ENCODE measurements around the gene TUT1.
"Not testable (repeated sequence)": the region's sequence is repeated elsewhere in the genome, so short reads cannot be mapped to it uniquely, and the experiment has no call there.

The TUT1 gene

GRCh38 chr11:62592146-62592815, 958 bp upstream of the TUT1 start:
- DNase-seq (ENCODE audit: low spot score) (no peak), ATAC-seq (ENCODE audit: low read depth) (peak; percentile 10; the same call in 2 of the 3 replicates)
- Histone ChIP-seq H3K9me3 (ENCODE audit: severe bottlenecking) (no peaks in the 10 kb centered on the region), H3K4me3 (ENCODE audit: severe bottlenecking) (peak overlapping the region; percentile 58), H3K4me1 (ENCODE audit: insufficient read depth, poor library complexity, severe bottlenecking) (peaks cover 4% of the 10 kb centered on the region), H3K27me3 (ENCODE audit: insufficient read depth, poor library complexity, severe bottlenecking) (no peaks in the 10 kb centered on the region), H3K27ac (ENCODE audit: poor library complexity, severe bottlenecking) (peak overlapping the region; percentile 63), H3K36me3 (ENCODE audit: low read depth) (peaks cover 69% of the 10 kb centered on the region)
- no peak for TF ChIP-seq CTCF (IDR thresholded peaks at IDR 0.05; ENCODE audit: poor library complexity, severe bottlenecking)

DNA sequence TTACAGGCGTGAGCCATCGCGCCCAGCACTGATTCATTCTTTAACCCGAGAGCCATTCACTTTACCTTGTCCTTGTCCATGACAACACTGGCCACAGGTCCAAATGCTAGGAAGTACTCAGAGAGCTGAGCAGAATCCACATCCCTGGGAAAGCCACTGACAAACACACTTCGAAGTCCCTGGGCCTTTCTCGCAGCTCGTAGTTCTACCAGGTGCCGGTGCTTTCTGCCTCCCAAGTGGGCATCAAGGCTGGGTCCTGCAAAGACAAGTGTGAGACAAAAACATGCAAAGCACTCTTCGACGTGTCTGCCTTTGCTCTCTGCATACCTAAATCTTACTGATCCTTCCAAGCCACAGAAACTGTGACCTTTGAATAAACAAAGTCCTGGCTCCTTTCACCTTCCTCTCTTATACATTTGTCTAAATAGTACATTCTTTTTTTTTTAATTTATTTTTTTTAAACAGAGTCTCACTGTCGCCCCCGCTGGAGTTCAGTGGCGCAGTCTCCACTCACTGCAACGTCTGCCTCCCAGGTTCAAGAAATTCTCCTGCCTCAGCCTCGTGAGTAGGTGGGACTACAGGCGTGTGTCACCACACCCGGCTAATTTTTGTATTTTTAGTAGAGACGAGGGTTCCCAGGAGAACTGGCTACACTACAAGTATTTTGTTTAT, 2.2 kb downstream of the TUT1 start:
- peaks cover 66% of the 10 kb centered on the region for H3K36me3 ChIP-seq (ENCODE audit: low read depth)
- H3K9me3 ChIP-seq (ENCODE audit: severe bottlenecking): no peaks in the 10 kb centered on the region
- peaks cover 4% of the 10 kb centered on the region for H3K4me1 ChIP-seq (ENCODE audit: insufficient read depth, poor library complexity, severe bottlenecking)
- TF ChIP-seq CTCF (IDR thresholded peaks at IDR 0.05; ENCODE audit: poor library complexity, severe bottlenecking): peak; percentile 43
- no peak overlapping the region for H3K27ac ChIP-seq (ENCODE audit: poor library complexity, severe bottlenecking)
- ATAC-seq (ENCODE audit: low read depth) (no peak), DNase-seq (ENCODE audit: low spot score) (no peak)
- no peaks in the 10 kb centered on the region for H3K27me3 ChIP-seq (ENCODE audit: insufficient read depth, poor library complexity, severe bottlenecking)
- no peak overlapping the region for H3K4me3 ChIP-seq (ENCODE audit: severe bottlenecking)

GRCh38 chr11:62585356-62585755, 6.0 kb downstream of the TUT1 start:
- peaks cover 71% of the 10 kb centered on the region for H3K36me3 ChIP-seq (ENCODE audit: low read depth)
- not testable (repeated sequence) for H3K27ac ChIP-seq (ENCODE audit: poor library complexity, severe bottlenecking)

GRCh38 chr11:62581735-62582134, 9.6 kb downstream of the TUT1 start:
- not testable (repeated sequence) for ATAC-seq (ENCODE audit: low read depth); H3K27me3 ChIP-seq (ENCODE audit: insufficient read depth, poor library complexity, severe bottlenecking); H3K4me3 ChIP-seq (ENCODE audit: severe bottlenecking); DNase-seq (ENCODE audit: low spot score); H3K4me1 ChIP-seq (ENCODE audit: insufficient read depth, poor library complexity, severe bottlenecking); H3K27ac ChIP-seq (ENCODE audit: poor library complexity, severe bottlenecking); H3K9me3 ChIP-seq (ENCODE audit: severe bottlenecking)
- peaks cover 56% of the 10 kb centered on the region for H3K36me3 ChIP-seq (ENCODE audit: low read depth)

More at GRCh38 chr11:62585356-62585755, 6.0 kb downstream of the TUT1 start:
- H3K27me3 ChIP-seq (ENCODE audit: insufficient read depth, poor library complexity, severe bottlenecking); ATAC-seq (ENCODE audit: low read depth); H3K4me1 ChIP-seq (ENCODE audit: insufficient read depth, poor library complexity, severe bottlenecking); DNase-seq (ENCODE audit: low spot score); H3K9me3 ChIP-seq (ENCODE audit: severe bottlenecking); H3K4me3 ChIP-seq (ENCODE audit: severe bottlenecking): not testable (repeated sequence)

DNA sequence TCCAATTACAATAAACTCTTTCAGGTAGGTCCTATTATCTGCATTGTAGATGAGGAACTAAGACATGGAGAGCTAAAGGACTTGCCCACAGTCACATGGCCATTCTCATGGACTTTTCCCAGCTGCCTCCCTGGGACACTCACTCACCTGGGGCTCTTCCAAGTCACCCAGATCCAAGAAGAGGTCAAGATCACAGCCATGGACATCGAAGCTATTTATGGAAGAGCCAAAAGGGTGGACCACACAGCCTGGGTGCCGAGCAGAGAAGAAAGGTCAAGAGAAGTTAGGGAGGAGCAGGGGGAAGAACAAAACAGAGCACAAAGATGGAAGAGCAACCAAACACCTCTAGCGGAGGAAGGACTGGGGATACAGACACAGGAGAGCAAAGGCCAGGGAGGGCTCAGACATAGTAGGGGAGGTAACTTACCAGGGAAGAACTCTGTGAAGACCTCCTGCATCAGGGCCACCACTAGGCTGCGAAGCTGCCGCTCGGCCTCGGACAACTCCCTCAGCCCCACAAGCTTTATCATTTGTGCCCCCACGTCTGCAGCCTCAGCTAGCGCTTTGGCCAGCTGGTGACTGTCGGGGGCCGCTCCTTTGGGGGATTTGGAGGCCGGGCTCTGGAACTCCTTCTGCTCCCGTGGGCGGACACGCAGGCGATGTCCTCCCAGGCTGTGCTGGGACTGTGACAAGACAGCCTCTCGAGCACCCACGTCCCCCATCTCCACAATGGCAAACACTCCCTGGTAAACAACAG, 10.2 kb downstream of the TUT1 start:
- no peak for DNase-seq (ENCODE audit: low spot score)
- Histone ChIP-seq H3K27me3 (ENCODE audit: insufficient read depth, poor library complexity, severe bottlenecking) (no peaks in the 10 kb centered on the region), H3K27ac (ENCODE audit: poor library complexity, severe bottlenecking) (no peak overlapping the region), H3K36me3 (ENCODE audit: low read depth) (peaks cover 50% of the 10 kb centered on the region), H3K9me3 (ENCODE audit: severe bottlenecking) (no peaks in the 10 kb centered on the region), H3K4me1 (ENCODE audit: insufficient read depth, poor library complexity, severe bottlenecking) (no peaks in the 10 kb centered on the region), H3K4me3 (ENCODE audit: severe bottlenecking) (no peak overlapping the region)
- TF ChIP-seq CTCF (IDR thresholded peaks at IDR 0.05; ENCODE audit: poor library complexity, severe bottlenecking): no peak
- ATAC-seq (ENCODE audit: low read depth): no peak
